ENCODE measurements around the gene SCUBE2. TPM values are rescaled to one million over a fixed set of nuclear protein-coding genes. Genes with fewer than 3 reads are reported as not detected.

Gene SCUBE2
- total and polyA plus RNA-seq, 4 donors, result 2.6 to 27.6 (median 4.0) TPM

DNA sequence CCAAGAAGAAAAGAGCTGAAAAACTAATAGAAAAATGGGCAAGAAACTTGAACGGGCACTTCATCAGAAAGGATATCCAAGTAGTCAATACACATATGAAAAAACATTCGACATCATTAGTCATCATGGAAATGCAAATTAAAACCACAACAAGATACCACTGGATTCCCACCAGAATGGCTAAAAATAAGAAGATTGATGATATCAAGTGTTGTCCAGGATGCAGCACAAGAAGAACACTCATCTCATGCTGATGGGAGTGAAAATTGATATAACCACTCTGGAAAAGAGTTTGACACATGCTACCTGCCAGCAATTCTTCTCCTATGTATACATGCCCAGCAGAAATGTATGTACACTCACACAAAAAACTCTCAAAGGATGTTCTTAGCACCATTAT lies 26.9 kb upstream of the SCUBE2 start:
- Histone ChIP-seq H3K27ac (ENCODE audit: low read depth in 1 of 2, low read length in 1 of 2) (no peak overlapping the region), H3K9me3 (ENCODE audit: control insufficient read depth in 4 of 4, insufficient read depth in 3 of 4, low read length in 3 of 4) (peaks cover 0 to 4% (median 0%) of the 10 kb centered on the region in 4 donors), H3K36me3 (ENCODE audit: control insufficient read depth in 4 of 4, insufficient read depth in 4 of 4, low read length in 4 of 4) (no peaks in the 10 kb centered on the region), H3K4me1 (ENCODE audit: control insufficient read depth in 5 of 5, insufficient read depth in 5 of 5, low read length in 5 of 5) (peaks cover 0 to 6% (median 0%) of the 10 kb centered on the region in 5 donors), H3K27me3 (ENCODE audit: control insufficient read depth in 3 of 3, insufficient read depth in 3 of 3, low read length in 2 of 3) (no peaks in the 10 kb centered on the region), H3K9ac (ENCODE audit: insufficient read depth in 1 of 2, low read length in 2 of 2) (no peak overlapping the region), H3K4me3 (no peak overlapping the region)
- no peak for DNase-seq
- ATAC-seq (ENCODE audit: insufficient read depth, low FRiP score), result no peak
- 91 to 94% methylated on average over 2 of the region's 2 CpGs for WGBS, 2 donors
- TF ChIP-seq, protein P1, sequence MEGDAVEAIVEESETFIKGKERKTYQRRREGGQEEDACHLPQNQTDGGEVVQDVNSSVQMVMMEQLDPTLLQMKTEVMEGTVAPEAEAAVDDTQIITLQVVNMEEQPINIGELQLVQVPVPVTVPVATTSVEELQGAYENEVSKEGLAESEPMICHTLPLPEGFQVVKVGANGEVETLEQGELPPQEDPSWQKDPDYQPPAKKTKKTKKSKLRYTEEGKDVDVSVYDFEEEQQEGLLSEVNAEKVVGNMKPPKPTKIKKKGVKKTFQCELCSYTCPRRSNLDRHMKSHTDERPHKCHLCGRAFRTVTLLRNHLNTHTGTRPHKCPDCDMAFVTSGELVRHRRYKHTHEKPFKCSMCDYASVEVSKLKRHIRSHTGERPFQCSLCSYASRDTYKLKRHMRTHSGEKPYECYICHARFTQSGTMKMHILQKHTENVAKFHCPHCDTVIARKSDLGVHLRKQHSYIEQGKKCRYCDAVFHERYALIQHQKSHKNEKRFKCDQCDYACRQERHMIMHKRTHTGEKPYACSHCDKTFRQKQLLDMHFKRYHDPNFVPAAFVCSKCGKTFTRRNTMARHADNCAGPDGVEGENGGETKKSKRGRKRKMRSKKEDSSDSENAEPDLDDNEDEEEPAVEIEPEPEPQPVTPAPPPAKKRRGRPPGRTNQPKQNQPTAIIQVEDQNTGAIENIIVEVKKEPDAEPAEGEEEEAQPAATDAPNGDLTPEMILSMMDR (IDR thresholded peaks at IDR 0.05; ENCODE audit: control extremely low read depth, extremely low read depth), result no peak

DNA sequence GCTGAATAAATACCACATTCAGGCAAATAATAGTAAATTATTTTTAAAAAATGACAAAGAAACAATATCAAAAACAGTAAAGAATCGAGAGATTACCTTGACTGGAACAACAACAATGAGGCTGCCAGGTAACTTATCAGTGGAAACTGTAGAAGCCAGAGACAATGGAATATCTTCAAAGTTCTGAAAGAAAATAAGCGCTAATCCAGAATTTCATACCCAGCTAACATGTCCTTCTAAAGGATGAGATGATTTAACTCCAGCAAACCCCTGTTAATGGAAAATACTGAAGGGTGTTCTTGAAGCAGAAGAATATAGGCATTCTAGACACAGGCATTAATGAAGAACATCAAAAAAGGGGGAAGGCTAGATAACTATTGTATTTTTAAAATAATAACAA lies 20.7 kb upstream of the SCUBE2 start:
- Histone ChIP-seq H3K27me3 (ENCODE audit: control insufficient read depth in 3 of 3, insufficient read depth in 3 of 3, low read length in 2 of 3) (no peaks in the 10 kb centered on the region), H3K4me1 (ENCODE audit: control insufficient read depth in 5 of 5, insufficient read depth in 5 of 5, low read length in 5 of 5) (no peaks in the 10 kb centered on the region), H3K27ac (ENCODE audit: low read depth in 1 of 2, low read length in 1 of 2) (no peak overlapping the region), H3K9me3 (ENCODE audit: control insufficient read depth in 4 of 4, insufficient read depth in 3 of 4, low read length in 3 of 4) (peaks cover 0 to 4% (median 0%) of the 10 kb centered on the region in 4 donors), H3K9ac (ENCODE audit: insufficient read depth in 1 of 2, low read length in 2 of 2) (no peak overlapping the region), H3K4me3 (no peak overlapping the region), H3K36me3 (ENCODE audit: control insufficient read depth in 4 of 4, insufficient read depth in 4 of 4, low read length in 4 of 4) (no peaks in the 10 kb centered on the region)
- no peak for DNase-seq
- no peak for ATAC-seq (ENCODE audit: insufficient read depth, low FRiP score)
- 96 to 98% methylated on average over 2 of the region's 2 CpGs for WGBS, 2 donors
- TF ChIP-seq, protein P1 (IDR thresholded peaks at IDR 0.05; ENCODE audit: control extremely low read depth, extremely low read depth), result no peak

DNA sequence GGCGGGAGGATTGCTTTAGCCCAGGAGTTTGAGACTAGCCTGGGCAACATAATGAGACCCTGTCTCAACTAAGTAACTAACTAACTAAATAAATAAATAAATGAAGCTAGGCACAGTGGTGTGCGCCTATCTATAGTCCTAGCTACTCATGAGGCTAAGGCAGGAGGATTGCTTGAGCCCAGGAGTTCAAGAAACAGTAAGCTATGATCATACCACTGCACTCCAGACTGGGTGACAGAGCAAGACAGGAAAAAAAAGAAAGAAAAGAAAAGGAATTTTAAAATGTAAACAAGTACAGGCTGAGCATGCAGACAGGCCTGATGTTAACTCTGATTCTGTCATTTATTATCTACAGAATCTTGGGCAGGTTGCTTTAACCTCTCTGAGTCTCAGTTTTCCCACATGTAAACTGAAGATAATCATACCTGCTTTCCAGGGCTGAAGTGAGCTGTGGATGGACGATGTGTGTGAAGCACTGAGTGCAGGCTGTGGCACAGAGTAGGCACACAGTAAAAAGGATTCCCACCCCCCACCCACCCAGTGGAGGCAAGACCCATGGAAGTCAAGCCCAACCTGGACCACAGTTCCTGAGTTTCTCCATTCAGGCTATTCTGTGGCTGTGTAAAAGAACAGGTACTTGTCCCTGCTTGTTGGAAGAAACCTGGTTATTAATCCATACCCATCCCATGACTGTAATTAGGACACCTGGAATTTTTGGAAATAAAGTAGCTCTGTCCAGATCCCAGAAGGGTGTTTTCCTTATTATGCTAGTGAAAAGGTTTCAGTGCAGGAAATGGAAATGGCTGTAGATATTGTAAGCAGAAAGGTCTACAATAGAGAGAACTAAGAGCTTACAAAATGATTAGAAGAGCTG lies 18.7 kb upstream of the SCUBE2 start:
- TF ChIP-seq, protein P1 (IDR thresholded peaks at IDR 0.05; ENCODE audit: control extremely low read depth, extremely low read depth), result no peak
- WGBS, 2 donors, result 94% methylated on average over 3 of the region's 3 CpGs
- ATAC-seq (ENCODE audit: insufficient read depth, low FRiP score), result no peak

More for the DNA sequence above, 18.7 kb upstream of the SCUBE2 start:
- H3K9ac ChIP-seq (ENCODE audit: insufficient read depth in 1 of 2, low read length in 2 of 2), result no peak overlapping the region
- H3K27ac ChIP-seq (ENCODE audit: low read depth in 1 of 2, low read length in 1 of 2), result no peak overlapping the region
- H3K36me3 ChIP-seq (ENCODE audit: control insufficient read depth in 4 of 4, insufficient read depth in 4 of 4, low read length in 4 of 4), result no peaks in the 10 kb centered on the region
- H3K4me1 ChIP-seq (ENCODE audit: control insufficient read depth in 5 of 5, insufficient read depth in 5 of 5, low read length in 5 of 5), result no peaks in the 10 kb centered on the region
- H3K27me3 ChIP-seq (ENCODE audit: control insufficient read depth in 3 of 3, insufficient read depth in 3 of 3, low read length in 2 of 3), result no peaks in the 10 kb centered on the region
- no peak for DNase-seq
- no peak overlapping the region for H3K4me3 ChIP-seq
- peaks cover 0 to 4% (median 0%) of the 10 kb centered on the region in 4 donors for H3K9me3 ChIP-seq (ENCODE audit: control insufficient read depth in 4 of 4, insufficient read depth in 3 of 4, low read length in 3 of 4)
